Liver (tissue), 2 donors: ENCODE results near the gene FAM170B.

Experiments
- CTCF ChIP-seq: fragments of 150-350 bp; IDR thresholded peaks from 2 replicates; pipeline ENCODE4 v1.5.1; 2017; ENCODE audit warnings: improper control_type of control experiment, low read depth, low read length; ENCODE audit not compliant: missing input control
- ZBTB33 ChIP-seq: IDR thresholded peaks from 2 replicates; pipeline ENCODE4 v1.6.1; 2016; ENCODE audit warnings: antibody characterized with exemption
- donor health status: healthy.

- no peak for TF ChIP-seq CTCF
- no peak for TF ChIP-seq ZBTB33
Observed at GRCh38 chr10:49168831-49169500, 35.1 kb upstream of the FAM170B start.
